GM23338 (cell line): ENCODE results near the gene LAMA4. TPM values are rescaled to one million over a fixed set of nuclear protein-coding genes. Genes with fewer than 3 reads are reported as not detected.

Source experiments
- ATAC-seq: fragments of 200-7000 bp; cut with Tn5 transposase; 3 replicates; pipeline ENCODE4 v1.9.1; 2020
- DNase-seq: peaks from one replicate; pipeline ENCODE4 v3.0.0-alpha.2; 2015; ENCODE audit warnings: low spot score
- H2AFZ ChIP-seq: fragments of 200-600 bp; sonication (generic); 2 replicates; pipeline ENCODE4 v1.8.0; 2016; ENCODE audit warnings: antibody characterized with exemption, mild to moderate bottlenecking, moderate library complexity
- H3F3A ChIP-seq: fragments of 200-600 bp; sonication (generic); replicated peaks from 2 replicates; pipeline ENCODE4 v1.8.0; 2017; ENCODE audit warnings: antibody characterized with exemption, mixed run types, low read depth
- H3K27ac ChIP-seq: fragments of 200-600 bp; sonication (generic); 2 replicates; pipeline ENCODE4 v1.6.1; 2016; ENCODE audit warnings: low read depth
- H3K27me3 ChIP-seq: fragments of 200-600 bp; sonication (generic); 2 replicates; pipeline ENCODE4 v1.8.0; 2016; ENCODE audit warnings: mild to moderate bottlenecking, mixed run types, moderate library complexity; ENCODE audit not compliant: insufficient read depth
- H3K36me3 ChIP-seq: fragments of 200-600 bp; sonication (generic); 2 replicates; pipeline ENCODE4 v1.8.0; 2016; ENCODE audit warnings: mild to moderate bottlenecking; ENCODE audit not compliant: insufficient read depth
- H3K4me1 ChIP-seq: fragments of 200-600 bp; sonication (generic); 2 replicates; pipeline ENCODE4 v1.8.0; 2016; ENCODE audit warnings: mild to moderate bottlenecking, moderate library complexity; ENCODE audit not compliant: insufficient read depth
- H3K4me2 ChIP-seq: fragments of 200-600 bp; sonication (generic); 2 replicates; pipeline ENCODE4 v1.7.1; 2017; ENCODE audit warnings: mixed run types
- H3K4me3 ChIP-seq: fragments of 200-600 bp; sonication (generic); 2 replicates; pipeline ENCODE4 v1.6.1; 2016; ENCODE audit warnings: mixed run types
- H3K79me2 ChIP-seq: fragments of 200-600 bp; sonication (generic); replicated peaks from 2 replicates; pipeline ENCODE4 v1.8.0; 2017; ENCODE audit warnings: mild to moderate bottlenecking; ENCODE audit not compliant: insufficient read depth
- H3K9me2 ChIP-seq: fragments of 200-600 bp; sonication (generic); 2 replicates; pipeline ENCODE4 v1.8.0; 2017; ENCODE audit not compliant: insufficient read depth
- H4K20me1 ChIP-seq: fragments of 200-600 bp; sonication (generic); replicated peaks from 2 replicates; pipeline ENCODE4 v1.8.0; 2017; ENCODE audit warnings: mild to moderate bottlenecking; ENCODE audit not compliant: insufficient read depth
- H3K27ac Mint-ChIP-seq: 2 replicates; pipeline ENCODE4 v1.8.0; 2020; ENCODE audit warnings: inconsistent platforms, mild to moderate bottlenecking, moderate library complexity, mixed read lengths
- H3K27me3 Mint-ChIP-seq: 3 replicates; pipeline ENCODE4 v1.8.0; 2022; ENCODE audit warnings: low read depth, mild to moderate bottlenecking, moderate library complexity, mixed read lengths, inconsistent platforms; ENCODE audit not compliant: insufficient read depth, poor library complexity
- H3K36me3 Mint-ChIP-seq: 3 replicates; pipeline ENCODE4 v1.8.0; 2021; ENCODE audit warnings: low read depth, mild to moderate bottlenecking, inconsistent platforms, moderate library complexity, mixed read lengths
- H3K4me1 Mint-ChIP-seq: 3 replicates; pipeline ENCODE4 v1.8.0; 2020; ENCODE audit warnings: mild to moderate bottlenecking, inconsistent platforms, mixed read lengths
- H3K4me3 Mint-ChIP-seq: 3 replicates; pipeline ENCODE4 v1.8.0; 2021; ENCODE audit warnings: moderate library complexity, mild to moderate bottlenecking, inconsistent platforms, mixed read lengths
- H3K9me3 Mint-ChIP-seq: 3 replicates; pipeline ENCODE4 v1.8.0; 2020; ENCODE audit warnings: moderate library complexity, mild to moderate bottlenecking, inconsistent platforms, mixed read lengths
- CREB1 ChIP-seq: fragments of 250-450 bp; sonication (Bioruptor Pico); IDR thresholded peaks from 2 replicates; pipeline ENCODE4 v1.5.0; 2020; ENCODE audit warnings: low read depth, mild to moderate bottlenecking, moderate library complexity
- EZH2 ChIP-seq: fragments of 200-600 bp; sonication (generic); IDR thresholded peaks from one replicate; pipeline ENCODE4 v1.8.0; 2017; ENCODE audit warnings: antibody characterized with exemption, mild to moderate bottlenecking, low read depth; ENCODE audit not compliant: unreplicated experiment
- EZH2phosphoT487 ChIP-seq: fragments of 200-600 bp; sonication (generic); IDR thresholded peaks from one replicate; pipeline ENCODE4 v1.8.1; 2018; ENCODE audit warnings: antibody characterized with exemption; ENCODE audit not compliant: unreplicated experiment
- POLR2AphosphoS5 ChIP-seq: IDR thresholded peaks from 2 replicates; pipeline ENCODE4 v1.6.1; 2016; ENCODE audit warnings: antibody characterized with exemption, low read depth
- STAT1 ChIP-seq: IDR thresholded peaks from one replicate; pipeline ENCODE4 v1.6.1; 2016; ENCODE audit warnings: antibody characterized with exemption; ENCODE audit not compliant: unreplicated experiment
- ZNF114 ChIP-seq: fragments of 250-450 bp; sonication (Bioruptor Pico); IDR thresholded peaks from 2 replicates; pipeline ENCODE4 v1.5.0; 2020; ENCODE audit warnings: mild to moderate bottlenecking, moderate library complexity
- polyA plus RNA-seq: library from polyadenylated mRNA; unstranded; fragments of >200 nt; fragmentation: Nextera tagmentation; extraction: Ambion mirVana; gene quantifications from 2 replicates; pipeline ENCODE4 v1.2.1, GENCODE V29; 2016
- total RNA-seq: library from RNA; depleted of rRNA; stranded (reverse); fragments of >200 nt; shearing (Covaris generic); gene quantifications from 2 replicates; pipeline ENCODE4 v1.2.3, GENCODE V29; 2014
- TF ChIP-seq, protein P1 (sequence below): IDR thresholded peaks from one replicate; pipeline ENCODE4 v1.6.1; 2018; ENCODE audit warnings: antibody characterized with exemption; ENCODE audit not compliant: unreplicated experiment
- TF ChIP-seq, protein P2 (sequence below): fragments of 250-450 bp; sonication (Bioruptor Pico); IDR thresholded peaks from 2 replicates; pipeline ENCODE4 v1.5.0; 2020; ENCODE audit warnings: mild to moderate bottlenecking, moderate library complexity

LAMA4 gene
- total and polyA plus RNA-seq, 2 experiments from 2014 or later: 1.7 to 2.8 TPM

DNA sequence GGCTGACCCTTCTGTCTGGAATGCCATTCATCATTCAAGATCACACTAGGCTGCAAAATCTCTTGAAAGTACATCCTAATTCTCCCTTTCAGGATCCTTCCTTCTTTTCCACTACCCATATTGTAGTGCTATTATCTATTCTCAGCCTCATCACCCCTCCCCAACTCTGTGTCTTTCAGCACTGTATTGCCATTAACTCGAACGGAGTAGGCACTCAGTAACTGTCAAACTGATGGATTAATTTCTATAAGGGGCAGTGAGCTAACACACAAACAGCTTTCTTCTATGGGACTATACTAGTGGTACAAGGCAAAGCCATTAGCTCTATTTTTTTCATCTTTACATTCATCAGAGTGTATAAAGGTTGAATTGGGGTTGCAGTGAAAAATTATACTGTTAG is 46.6 kb downstream of the LAMA4 start:
- Histone ChIP-seq H3K36me3 (no peaks in the 10 kb centered on the region), H4K20me1 (no peaks in the 10 kb centered on the region), H3K4me3 (no peak overlapping the region), H3K27me3 (no peaks in the 10 kb centered on the region), H2AFZ (no peak overlapping the region), H3K4me1 (peaks cover 30% of the 10 kb centered on the region), H3K27ac (no peak overlapping the region), H3K79me2 (no peaks in the 10 kb centered on the region), H3K9me2 (peaks cover 14% of the 10 kb centered on the region), H3F3A (no peaks in the 10 kb centered on the region), H3K4me2 (no peak overlapping the region)
- Mint-ChIP-seq H3K4me3 (no peak overlapping the region), H3K9me3 (no peaks in the 10 kb centered on the region), H3K27ac (no peak overlapping the region), H3K4me1 (peaks cover 35% of the 10 kb centered on the region), H3K36me3 (no peaks in the 10 kb centered on the region; the same call in 2 of the 3 replicates), H3K27me3 (peaks cover 4% of the 10 kb centered on the region)
- no peak for TF ChIP-seq POLR2AphosphoS5
- TF ChIP-seq, protein P1, sequence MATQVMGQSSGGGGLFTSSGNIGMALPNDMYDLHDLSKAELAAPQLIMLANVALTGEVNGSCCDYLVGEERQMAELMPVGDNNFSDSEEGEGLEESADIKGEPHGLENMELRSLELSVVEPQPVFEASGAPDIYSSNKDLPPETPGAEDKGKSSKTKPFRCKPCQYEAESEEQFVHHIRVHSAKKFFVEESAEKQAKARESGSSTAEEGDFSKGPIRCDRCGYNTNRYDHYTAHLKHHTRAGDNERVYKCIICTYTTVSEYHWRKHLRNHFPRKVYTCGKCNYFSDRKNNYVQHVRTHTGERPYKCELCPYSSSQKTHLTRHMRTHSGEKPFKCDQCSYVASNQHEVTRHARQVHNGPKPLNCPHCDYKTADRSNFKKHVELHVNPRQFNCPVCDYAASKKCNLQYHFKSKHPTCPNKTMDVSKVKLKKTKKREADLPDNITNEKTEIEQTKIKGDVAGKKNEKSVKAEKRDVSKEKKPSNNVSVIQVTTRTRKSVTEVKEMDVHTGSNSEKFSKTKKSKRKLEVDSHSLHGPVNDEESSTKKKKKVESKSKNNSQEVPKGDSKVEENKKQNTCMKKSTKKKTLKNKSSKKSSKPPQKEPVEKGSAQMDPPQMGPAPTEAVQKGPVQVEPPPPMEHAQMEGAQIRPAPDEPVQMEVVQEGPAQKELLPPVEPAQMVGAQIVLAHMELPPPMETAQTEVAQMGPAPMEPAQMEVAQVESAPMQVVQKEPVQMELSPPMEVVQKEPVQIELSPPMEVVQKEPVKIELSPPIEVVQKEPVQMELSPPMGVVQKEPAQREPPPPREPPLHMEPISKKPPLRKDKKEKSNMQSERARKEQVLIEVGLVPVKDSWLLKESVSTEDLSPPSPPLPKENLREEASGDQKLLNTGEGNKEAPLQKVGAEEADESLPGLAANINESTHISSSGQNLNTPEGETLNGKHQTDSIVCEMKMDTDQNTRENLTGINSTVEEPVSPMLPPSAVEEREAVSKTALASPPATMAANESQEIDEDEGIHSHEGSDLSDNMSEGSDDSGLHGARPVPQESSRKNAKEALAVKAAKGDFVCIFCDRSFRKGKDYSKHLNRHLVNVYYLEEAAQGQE: no peak
- no peak for ATAC-seq
- DNase-seq: no peak

- no peak for DNase-seq
- ATAC-seq: no peak
- peaks cover 39% of the 10 kb centered on the region for H3K4me1 Mint-ChIP-seq
- Histone ChIP-seq H3K4me3 (no peak overlapping the region), H3K4me1 (peaks cover 34% of the 10 kb centered on the region), H4K20me1 (no peaks in the 10 kb centered on the region), H2AFZ (no peak overlapping the region), H3K27ac (no peak overlapping the region), H3K9me2 (peaks cover 14% of the 10 kb centered on the region), H3K4me2 (no peak overlapping the region), H3F3A (no peaks in the 10 kb centered on the region), H3K27me3 (no peaks in the 10 kb centered on the region), H3K36me3 (no peaks in the 10 kb centered on the region), H3K79me2 (no peaks in the 10 kb centered on the region)
- no peak overlapping the region for H3K27ac Mint-ChIP-seq
- H3K9me3 Mint-ChIP-seq: no peaks in the 10 kb centered on the region
- no peaks in the 10 kb centered on the region; the same call in 2 of the 3 replicates for H3K36me3 Mint-ChIP-seq
- H3K4me3 Mint-ChIP-seq: no peak overlapping the region
- H3K27me3 Mint-ChIP-seq: peaks cover 4% of the 10 kb centered on the region
- TF ChIP-seq, protein P1: no peak
- TF ChIP-seq ZNF114 (CRISPR knock-in tag): no peak
- TF ChIP-seq, protein P2, sequence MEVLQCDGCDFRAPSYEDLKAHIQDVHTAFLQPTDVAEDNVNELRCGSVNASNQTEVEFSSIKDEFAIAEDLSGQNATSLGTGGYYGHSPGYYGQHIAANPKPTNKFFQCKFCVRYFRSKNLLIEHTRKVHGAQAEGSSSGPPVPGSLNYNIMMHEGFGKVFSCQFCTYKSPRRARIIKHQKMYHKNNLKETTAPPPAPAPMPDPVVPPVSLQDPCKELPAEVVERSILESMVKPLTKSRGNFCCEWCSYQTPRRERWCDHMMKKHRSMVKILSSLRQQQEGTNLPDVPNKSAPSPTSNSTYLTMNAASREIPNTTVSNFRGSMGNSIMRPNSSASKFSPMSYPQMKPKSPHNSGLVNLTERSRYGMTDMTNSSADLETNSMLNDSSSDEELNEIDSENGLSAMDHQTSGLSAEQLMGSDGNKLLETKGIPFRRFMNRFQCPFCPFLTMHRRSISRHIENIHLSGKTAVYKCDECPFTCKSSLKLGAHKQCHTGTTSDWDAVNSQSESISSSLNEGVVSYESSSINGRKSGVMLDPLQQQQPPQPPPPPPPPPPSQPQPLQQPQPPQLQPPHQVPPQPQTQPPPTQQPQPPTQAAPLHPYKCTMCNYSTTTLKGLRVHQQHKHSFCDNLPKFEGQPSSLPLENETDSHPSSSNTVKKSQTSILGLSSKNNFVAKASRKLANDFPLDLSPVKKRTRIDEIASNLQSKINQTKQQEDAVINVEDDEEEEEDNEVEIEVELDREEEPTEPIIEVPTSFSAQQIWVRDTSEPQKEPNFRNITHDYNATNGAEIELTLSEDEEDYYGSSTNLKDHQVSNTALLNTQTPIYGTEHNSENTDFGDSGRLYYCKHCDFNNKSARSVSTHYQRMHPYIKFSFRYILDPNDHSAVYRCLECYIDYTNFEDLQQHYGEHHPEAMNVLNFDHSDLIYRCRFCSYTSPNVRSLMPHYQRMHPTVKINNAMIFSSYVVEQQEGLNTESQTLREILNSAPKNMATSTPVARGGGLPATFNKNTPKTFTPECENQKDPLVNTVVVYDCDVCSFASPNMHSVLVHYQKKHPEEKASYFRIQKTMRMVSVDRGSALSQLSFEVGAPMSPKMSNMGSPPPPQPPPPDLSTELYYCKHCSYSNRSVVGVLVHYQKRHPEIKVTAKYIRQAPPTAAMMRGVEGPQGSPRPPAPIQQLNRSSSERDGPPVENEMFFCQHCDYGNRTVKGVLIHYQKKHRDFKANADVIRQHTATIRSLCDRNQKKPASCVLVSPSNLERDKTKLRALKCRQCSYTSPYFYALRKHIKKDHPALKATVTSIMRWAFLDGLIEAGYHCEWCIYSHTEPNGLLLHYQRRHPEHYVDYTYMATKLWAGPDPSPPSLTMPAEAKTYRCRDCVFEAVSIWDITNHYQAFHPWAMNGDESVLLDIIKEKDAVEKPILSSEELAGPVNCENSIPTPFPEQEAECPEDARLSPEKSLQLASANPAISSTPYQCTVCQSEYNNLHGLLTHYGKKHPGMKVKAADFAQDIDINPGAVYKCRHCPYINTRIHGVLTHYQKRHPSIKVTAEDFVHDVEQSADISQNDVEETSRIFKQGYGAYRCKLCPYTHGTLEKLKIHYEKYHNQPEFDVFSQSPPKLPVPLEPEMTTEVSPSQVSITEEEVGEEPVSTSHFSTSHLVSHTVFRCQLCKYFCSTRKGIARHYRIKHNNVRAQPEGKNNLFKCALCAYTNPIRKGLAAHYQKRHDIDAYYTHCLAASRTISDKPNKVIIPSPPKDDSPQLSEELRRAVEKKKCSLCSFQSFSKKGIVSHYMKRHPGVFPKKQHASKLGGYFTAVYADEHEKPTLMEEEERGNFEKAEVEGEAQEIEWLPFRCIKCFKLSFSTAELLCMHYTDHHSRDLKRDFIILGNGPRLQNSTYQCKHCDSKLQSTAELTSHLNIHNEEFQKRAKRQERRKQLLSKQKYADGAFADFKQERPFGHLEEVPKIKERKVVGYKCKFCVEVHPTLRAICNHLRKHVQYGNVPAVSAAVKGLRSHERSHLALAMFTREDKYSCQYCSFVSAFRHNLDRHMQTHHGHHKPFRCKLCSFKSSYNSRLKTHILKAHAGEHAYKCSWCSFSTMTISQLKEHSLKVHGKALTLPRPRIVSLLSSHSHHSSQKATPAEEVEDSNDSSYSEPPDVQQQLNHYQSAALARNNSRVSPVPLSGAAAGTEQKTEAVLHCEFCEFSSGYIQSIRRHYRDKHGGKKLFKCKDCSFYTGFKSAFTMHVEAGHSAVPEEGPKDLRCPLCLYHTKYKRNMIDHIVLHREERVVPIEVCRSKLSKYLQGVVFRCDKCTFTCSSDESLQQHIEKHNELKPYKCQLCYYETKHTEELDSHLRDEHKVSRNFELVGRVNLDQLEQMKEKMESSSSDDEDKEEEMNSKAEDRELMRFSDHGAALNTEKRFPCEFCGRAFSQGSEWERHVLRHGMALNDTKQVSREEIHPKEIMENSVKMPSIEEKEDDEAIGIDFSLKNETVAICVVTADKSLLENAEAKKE (CRISPR knock-in tag): no peak
- no peak for TF ChIP-seq STAT1
- TF ChIP-seq CREB1 (CRISPR knock-in tag): no peak
- TF ChIP-seq EZH2: no peak
- TF ChIP-seq EZH2phosphoT487: no peak
- TF ChIP-seq POLR2AphosphoS5: no peak
These were observed 47.2 kb downstream of the LAMA4 start for GRCh38 chr6:112207131-112207530.
